Globus pallidus (tissue), 1 donor: Measurements from ENCODE around the gene ZCCHC24.

ENCODE experiments used
- DNase-seq: peaks from one replicate; pipeline ENCODE4 v3.0.0-alpha.2; 2015; ENCODE audit warnings: low spot score

ZCCHC24 gene

DNA sequence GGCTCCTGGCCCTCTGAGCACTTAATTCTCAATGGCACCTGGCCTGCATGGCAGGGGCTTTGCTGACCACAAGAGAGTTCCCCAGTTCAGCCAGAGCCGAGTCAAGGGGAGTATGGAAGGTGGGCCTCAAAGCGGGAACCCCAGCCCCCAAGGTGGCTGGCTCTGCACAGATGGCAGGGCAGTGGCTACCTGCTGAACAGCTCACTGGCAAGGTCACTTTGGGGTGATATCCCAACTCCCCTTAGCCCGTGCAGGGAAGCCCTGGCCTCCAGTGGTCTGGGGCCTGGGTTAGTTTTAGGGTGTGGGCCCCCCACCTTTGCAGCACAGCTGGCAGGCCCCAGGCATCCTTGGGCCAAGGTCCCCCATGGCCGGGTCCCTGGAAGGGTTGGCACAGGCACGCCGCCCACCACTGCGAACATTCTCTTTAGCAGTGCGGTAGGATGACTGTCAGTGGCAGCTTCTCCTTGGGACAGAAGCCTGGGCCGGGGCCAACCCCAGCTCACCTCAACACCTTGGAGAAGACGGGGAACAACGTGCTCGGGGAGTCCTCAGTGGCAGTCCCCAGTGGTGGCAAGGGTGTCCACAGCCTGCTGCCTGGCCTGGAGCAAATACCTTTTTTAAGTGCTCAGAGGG lies 61.3 kb downstream of the ZCCHC24 start:
- DNase-seq = no peak

DNA sequence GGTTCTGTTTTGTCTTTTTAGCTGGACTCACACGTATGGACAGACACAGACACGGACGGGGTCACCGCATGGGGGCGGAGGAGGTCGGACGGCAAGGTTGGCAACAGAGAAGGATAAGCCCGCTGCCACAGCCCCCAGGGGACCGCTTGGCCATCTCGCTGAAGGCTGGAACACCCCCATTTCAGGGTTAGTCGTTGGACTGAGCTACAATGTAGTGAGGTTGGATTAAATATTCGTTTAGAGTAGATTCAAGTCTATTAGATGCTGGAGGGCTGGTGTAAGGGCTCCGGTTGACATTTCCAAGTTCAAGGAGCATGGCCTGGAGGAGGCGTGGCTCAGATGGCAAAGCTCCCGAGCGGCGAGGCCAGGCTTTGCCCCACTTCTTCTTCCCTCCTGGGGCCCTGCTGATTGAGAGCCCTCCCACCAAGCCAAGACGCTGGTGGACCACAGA lies 62.9 kb downstream of the ZCCHC24 start:
- DNase-seq = no peak

DNA sequence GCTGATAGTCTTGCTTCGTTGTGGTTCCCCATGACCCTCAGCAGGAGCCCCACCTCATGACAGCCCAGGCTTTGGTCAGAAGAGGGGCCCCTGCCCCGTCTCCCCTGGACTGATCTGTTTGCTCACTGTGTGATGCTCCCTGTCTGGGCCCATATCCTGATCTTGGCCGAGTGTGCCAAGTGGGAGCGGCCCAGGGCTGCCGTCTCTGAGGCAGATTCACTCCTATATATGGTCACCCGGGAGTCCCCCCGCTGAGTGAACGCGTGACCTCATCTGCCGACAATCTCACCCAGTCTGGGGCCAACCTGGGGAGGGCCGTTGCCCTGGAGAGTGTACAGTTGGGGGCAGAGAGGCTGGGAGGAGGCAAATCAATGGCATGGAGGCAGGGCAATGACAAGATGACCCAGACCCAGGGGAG lies 63.6 kb downstream of the ZCCHC24 start:
- peak; percentile 64 for DNase-seq

DNA sequence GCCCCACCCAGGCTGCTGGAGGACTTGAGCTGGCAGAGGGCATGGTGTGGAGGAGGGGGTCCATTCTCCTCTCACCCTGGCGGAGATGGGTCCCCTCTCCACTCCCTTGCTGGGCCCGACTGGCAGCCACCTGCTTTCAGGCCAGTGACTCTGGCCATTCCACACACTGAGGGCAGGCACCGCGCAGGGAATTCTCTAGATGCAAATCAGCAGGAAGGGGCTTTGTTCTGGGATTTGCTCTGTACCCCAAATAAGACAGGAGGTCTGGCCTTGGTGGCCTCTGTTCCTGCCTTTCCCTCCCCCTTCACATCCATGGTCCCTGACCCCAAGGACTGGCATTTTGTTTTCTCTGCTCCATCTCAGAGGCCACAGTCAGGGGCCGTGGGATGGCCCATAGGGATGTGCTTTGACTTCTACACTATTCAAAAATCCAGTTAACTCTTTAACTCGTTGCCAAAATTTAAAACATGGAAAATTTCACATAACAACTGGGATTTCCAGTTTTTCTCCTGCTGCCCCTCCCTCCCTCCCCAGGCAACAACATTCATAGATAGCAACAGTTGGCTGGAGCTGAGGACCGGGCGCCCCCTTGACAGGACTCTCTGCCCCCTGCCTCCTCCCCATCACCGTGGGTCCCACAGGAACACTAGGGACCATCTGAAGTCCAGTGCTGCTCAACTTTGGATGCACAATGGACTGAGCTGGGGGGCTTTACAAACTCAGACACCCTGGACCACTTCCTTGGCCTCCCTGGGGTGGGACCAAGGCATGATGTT lies 64.3 kb downstream of the ZCCHC24 start:
- DNase-seq = no peak

GRCh38 chr10:79380125-79380945 lies 65.1 kb downstream of the ZCCHC24 start:
- no peak for DNase-seq

- DNase-seq = peak; percentile 71
Observed at GRCh38 chr10:79379512-79380124, 65.8 kb downstream of the ZCCHC24 start.

GRCh38 chr10:79378647-79379511 lies 66.5 kb downstream of the ZCCHC24 start:
- no peak for DNase-seq

DNA sequence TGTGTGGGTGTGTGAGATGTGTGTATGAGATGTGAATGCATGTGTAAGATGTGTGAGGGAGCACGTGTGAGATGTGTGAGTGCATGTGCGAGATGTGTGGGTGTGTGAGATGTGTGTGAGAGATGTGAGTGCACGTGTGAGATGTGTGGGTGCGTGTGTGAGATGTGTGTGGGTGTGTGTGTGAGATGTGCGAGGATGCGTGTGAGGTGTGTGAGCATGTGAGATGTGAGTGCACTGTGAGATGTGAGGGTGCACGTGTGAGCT lies 67.1 kb downstream of the ZCCHC24 start:
- no peak for DNase-seq

DNA sequence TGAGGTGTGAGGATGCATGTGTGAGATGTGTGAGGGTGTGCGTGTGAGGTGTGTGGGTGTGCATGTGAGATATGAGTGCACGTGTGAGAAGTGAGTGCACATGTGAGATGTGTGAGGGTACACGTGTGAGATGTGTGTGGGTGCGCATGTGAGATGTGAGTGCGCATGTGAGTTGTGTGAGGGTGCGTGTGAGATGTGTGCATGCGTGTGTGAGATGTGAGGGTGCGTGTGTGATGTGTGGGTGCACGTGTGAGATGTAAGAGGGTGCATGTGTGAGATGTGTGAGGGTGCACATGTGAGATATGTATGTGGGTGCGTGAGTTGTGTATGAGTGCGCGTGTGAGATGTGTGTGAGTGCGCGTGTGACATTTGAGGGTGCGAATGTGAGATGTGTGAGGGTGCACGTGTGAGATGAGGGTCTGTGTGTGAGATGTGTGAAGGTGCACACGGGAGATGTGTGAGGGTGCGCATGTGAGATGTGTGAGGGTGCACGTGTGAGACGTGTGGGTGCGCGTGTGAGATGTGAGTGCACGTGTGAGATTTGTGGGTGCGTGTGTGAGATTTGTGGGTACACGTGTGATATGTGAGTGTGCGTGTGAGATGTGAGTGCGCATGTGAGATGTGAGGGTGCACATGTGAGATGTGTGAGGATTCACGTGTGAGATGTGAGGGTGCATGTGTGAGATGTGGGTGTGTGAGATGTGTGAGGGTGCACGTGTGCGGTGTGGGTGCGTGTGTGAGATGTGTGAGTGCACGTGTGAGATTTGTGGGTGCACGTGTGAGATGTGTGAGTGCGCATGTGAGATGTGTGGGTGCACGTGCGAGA lies 67.7 kb downstream of the ZCCHC24 start:
- DNase-seq = no peak

GRCh38 chr10:79376751-79377556 lies 68.5 kb downstream of the ZCCHC24 start:
- no peak for DNase-seq

DNA sequence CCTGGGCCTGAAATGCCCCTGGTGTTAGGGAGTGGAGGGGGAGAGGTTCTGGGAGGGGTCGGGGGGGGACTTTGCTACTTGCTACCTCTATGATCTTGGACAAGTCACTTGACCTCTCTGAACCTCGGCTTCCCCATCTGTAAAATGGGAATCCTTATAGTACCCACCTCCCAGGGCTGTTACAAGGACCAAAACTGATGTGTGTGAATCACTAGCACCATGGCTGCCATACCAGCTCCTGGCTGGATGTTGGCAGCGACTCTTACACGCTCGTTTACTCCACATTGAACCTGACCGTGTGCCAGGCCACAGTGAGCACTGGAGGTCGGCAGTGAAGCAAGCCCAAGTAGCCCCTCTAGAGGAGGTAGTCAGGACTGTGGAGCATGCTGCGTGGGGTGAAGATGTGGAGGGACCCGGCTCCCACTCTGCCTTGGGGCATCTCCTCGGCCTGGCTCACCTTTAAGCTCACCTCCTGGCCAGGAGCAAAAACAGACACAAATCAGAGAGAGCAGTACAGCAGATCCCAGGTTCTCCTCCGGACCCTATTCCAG lies 69.3 kb downstream of the ZCCHC24 start:
- DNase-seq = no peak

GRCh38 chr10:79375321-79376077 lies 69.9 kb downstream of the ZCCHC24 start:
- DNase-seq = no peak

DNA sequence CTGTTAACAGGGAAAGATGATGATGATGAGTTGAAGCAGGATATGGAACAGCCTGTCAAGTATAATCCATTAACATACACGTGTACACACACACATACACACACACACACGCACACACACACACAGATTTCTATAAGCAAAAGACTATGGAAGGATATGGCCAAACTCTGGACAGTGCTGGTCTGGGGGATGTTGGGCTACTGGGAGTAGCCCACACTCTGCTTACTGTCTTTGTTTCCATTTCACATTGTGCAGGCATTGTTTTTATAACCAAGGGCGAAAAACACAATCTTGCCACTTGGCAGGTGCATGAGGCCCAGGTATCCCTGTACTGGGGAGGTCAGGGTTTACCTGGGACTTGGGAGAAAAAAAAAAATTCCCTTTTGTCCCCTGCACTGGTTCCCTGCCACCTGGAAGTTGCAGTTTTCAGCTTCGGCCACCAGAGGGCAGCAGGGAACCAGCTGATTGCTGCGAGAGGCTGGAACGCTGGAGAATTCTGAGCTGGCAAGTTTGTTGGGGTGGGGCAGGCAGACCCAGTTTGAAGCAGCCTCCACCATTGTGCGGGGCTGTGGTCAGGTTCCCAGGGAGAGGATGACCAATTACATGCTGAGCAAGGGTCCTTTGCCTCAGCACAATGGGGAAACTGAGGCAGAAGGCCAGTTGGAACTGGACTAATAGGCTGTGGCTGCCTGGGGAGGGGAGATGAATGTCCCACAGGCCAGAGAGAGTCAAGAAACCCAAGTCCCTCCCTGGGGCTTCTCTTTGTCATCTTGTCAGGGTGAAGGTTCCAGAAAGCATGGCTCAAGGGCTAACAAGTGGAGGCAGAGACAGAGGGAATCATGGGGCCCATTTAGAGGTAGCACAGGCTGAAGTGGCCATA lies 70.9 kb downstream of the ZCCHC24 start:
- DNase-seq = peak; percentile 71

DNA sequence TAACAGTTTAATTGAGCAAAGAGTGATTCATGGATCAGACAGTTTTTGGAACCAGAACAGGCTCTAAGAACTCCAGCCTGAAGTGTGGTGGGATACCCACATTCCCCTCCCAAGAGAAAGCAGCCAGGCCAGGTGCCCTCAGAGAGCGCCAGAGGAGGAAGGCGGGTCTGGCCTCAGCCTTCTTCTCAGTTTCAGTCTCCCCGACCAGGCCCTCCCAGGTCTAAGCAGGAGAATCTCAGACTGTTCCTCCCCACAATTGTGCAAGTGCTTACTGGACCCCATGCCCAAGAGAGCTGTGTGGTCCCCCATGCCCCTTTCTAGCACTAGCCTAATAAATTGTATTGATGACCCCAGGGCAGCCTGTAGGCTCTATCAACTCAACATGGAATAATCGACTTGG lies 72.6 kb downstream of the ZCCHC24 start:
- no peak for DNase-seq

DNA sequence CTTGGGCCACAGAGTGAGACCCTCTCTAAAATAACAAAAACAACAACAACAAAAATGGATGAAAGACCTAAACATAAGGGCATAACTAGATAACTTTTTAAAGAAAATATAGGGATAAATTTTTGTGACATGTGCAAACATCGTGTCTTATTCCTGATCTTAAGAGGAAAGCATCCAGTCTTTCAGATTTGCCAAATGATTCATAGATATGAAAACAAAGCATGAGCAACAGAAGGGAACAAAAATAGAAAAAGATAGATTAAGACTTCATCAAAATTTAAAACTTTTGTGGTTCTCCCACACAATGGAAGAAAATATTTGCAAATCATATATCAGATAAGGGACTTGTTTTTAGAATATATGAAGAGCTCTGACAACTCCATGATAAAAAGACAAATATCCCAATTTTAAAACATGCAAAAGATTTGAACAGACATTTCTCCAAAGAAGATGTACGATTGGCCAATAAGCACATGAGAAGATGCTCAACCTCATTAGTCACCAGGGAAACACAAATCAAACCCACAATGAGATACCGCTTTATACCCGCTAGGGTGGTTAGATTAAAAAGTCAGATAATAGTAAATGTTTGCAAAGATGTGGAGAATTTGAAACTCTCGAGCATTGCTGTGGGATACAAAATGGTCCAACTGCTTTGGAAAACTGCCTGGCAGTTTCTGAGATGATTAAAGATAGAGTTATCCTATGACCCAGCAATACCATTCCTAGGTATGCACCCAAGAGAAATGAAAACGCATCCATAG lies 77.8 kb downstream of the ZCCHC24 start:
- no peak for DNase-seq

DNA sequence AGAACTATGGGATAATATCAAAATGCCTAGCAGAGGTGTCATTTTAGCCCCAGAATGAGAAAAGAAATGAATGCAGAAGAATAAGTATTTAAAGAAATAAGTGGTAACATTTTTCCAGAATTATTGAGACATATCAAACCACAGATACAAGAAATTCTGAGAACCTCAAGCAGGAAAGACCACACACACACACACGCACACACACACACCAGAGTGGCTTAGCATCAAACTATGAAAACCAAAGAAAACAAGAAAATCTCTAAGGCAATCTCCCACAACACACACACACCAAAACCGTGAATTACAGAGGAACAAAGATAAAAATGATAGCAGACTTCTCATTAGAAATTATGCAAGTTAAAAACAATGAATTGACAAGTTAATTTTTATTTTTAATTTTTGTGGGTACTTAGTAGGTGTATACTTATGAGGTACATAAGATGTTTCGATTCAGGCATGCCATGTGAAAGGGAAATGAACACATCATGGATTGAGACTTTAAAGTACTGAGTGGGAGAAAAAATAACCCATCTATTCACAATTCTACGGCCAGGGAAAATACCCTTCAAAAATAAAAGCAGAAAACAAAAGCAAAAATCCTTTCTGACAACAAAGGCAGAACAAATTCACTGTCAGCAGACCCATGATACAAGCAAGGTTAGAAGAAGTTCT lies 83.6 kb downstream of the ZCCHC24 start:
- no peak for DNase-seq
